Ishikawa (cell line): ENCODE data around the gene TECR.

Experiments used
- CEBPB ChIP-seq: IDR thresholded peaks from 2 replicates; pipeline ENCODE4 v1.6.1; 2012
- CREB1 ChIP-seq: IDR thresholded peaks from 2 replicates; pipeline ENCODE4 v1.6.1; 2012; ENCODE audit warnings: low read depth
- EGR1 ChIP-seq: IDR thresholded peaks from 2 replicates; pipeline ENCODE4 v1.6.1; 2012
- EP300 ChIP-seq: IDR thresholded peaks from 2 replicates; pipeline ENCODE4 v1.6.1; 2012; ENCODE audit warnings: borderline replicate concordance
- FOXM1 ChIP-seq: IDR thresholded peaks from 2 replicates; pipeline ENCODE4 v1.6.1; 2012; ENCODE audit warnings: low read depth, borderline replicate concordance
- MAX ChIP-seq: IDR thresholded peaks from 2 replicates; pipeline ENCODE4 v1.6.1; 2012
- NFIC ChIP-seq: IDR thresholded peaks from 2 replicates; pipeline ENCODE4 v1.6.1; 2012
- RAD21 ChIP-seq: IDR thresholded peaks from 2 replicates; pipeline ENCODE4 v1.6.1; 2012; ENCODE audit warnings: low read depth
- REST ChIP-seq: IDR thresholded peaks from 2 replicates; pipeline ENCODE4 v1.6.1; 2012; ENCODE audit warnings: low read depth, mild to moderate bottlenecking
- TAF1 ChIP-seq: IDR thresholded peaks from 2 replicates; pipeline ENCODE4 v1.6.1; 2012; ENCODE audit warnings: low read depth, mild to moderate bottlenecking
- TCF12 ChIP-seq: IDR thresholded peaks from 2 replicates; pipeline ENCODE4 v1.6.1; 2012; ENCODE audit warnings: low read depth
- TEAD4 ChIP-seq: IDR thresholded peaks from 2 replicates; pipeline ENCODE4 v1.6.1; 2012
- USF1 ChIP-seq: IDR thresholded peaks from 2 replicates; pipeline ENCODE4 v1.6.1; 2012
- YY1 ChIP-seq: IDR thresholded peaks from 2 replicates; pipeline ENCODE4 v1.6.1; 2012; ENCODE audit warnings: low read depth
- ZBTB7A ChIP-seq: IDR thresholded peaks from 2 replicates; pipeline ENCODE4 v1.6.1; 2012; ENCODE audit warnings: low read depth

Gene TECR

GRCh38 chr19:14515501-14516047 lies 13.8 kb upstream of the TECR start:
- TF ChIP-seq ZBTB7A (no peak), FOXM1 (no peak), RAD21 (no peak), USF1 (no peak), TEAD4 (no peak), EP300 (no peak), EGR1 (no peak), NFIC (no peak), YY1 (no peak), REST (no peak)

GRCh38 chr19:14516048-14516534 lies 13.3 kb upstream of the TECR start:
- TF ChIP-seq YY1 = no peak
- no peak for TF ChIP-seq EGR1
- no peak for TF ChIP-seq RAD21
- TF ChIP-seq REST = no peak
- TF ChIP-seq NFIC = no peak
- TF ChIP-seq CEBPB = no peak
- TF ChIP-seq CREB1 = no peak
- no peak for TF ChIP-seq TCF12

GRCh38 chr19:14516746-14517438 lies 12.5 kb upstream of the TECR start:
- TF ChIP-seq TEAD4 (no peak), YY1 (no peak), FOXM1 (no peak), EGR1 (no peak)

GRCh38 chr19:14517446-14517839 lies 12.0 kb upstream of the TECR start:
- no peak for TF ChIP-seq YY1
- no peak for TF ChIP-seq USF1
- TF ChIP-seq TCF12 = no peak
- TF ChIP-seq EP300 = no peak
- TF ChIP-seq TEAD4 = no peak
- no peak for TF ChIP-seq FOXM1
- TF ChIP-seq EGR1 = no peak
- TF ChIP-seq CREB1 = no peak
- TF ChIP-seq NFIC = no peak
- TF ChIP-seq REST = no peak
- TF ChIP-seq ZBTB7A = no peak
- TF ChIP-seq CEBPB = no peak
- no peak for TF ChIP-seq RAD21
- TF ChIP-seq TAF1 = no peak
- no peak for TF ChIP-seq MAX
